Brain microvascular endothelial cell (primary cell): Measurements from ENCODE around the gene CACNA1D.

Source experiments
- DNase-seq: peaks from one replicate; pipeline ENCODE4 v3.0.0-alpha.2; 2020
- H3K27ac ChIP-seq: fragments of 250-450 bp; sonication (Bioruptor Pico); 2 replicates; pipeline ENCODE4 v1.5.1; 2020; ENCODE audit warnings: mild to moderate bottlenecking, moderate library complexity
- H3K27me3 ChIP-seq: fragments of 250-450 bp; sonication (Bioruptor Pico); replicated peaks from 2 replicates; pipeline ENCODE4 v1.5.1; 2020; ENCODE audit warnings: mild to moderate bottlenecking
- H3K36me3 ChIP-seq: fragments of 250-450 bp; sonication (Bioruptor Pico); replicated peaks from 2 replicates; pipeline ENCODE4 v1.5.1; 2020; ENCODE audit warnings: mild to moderate bottlenecking
- H3K4me3 ChIP-seq: 2 replicates; pipeline ENCODE4 v1.5.1; 2011; ENCODE audit warnings: low read depth, mild to moderate bottlenecking, control low read depth, low read length, moderate library complexity
- in situ Hi-C: cut with HindIII; loops from 2 replicates; pipeline ENCODE4 v1.10.0; 2017; ENCODE audit warnings: low sequenced_read_pairs, low pct_ligation_motif_present
- TF ChIP-seq, protein P1 (sequence below): IDR thresholded peaks from 2 replicates; pipeline ENCODE4 v1.5.1; 2011; ENCODE audit warnings: low read depth, mild to moderate bottlenecking, moderate library complexity, low read length, control low read depth, inconsistent platforms; ENCODE audit errors: missing control alignments

CACNA1D gene

DNA sequence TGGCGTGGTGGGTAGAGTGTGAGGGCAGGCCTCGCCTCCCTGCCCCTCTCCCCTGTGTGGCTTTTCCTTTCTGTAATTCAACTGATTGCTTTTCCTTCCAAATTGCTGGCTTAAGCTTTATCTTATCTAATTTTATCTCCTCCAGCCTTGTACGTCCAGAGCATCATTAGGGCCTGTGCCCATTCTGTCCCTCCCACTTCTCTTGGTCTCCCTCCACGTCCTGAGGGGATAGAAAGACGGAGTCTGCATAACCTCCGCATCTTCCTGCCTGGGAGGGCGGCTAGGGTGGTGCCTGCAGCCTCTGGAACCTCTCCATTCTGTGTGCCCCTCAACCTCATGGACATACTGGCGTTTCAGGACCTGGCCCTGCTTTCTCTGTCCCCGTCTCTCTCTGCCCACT is 39.8 kb downstream of the CACNA1D start:
- Histone ChIP-seq H3K27ac (no peak overlapping the region), H3K27me3 (no peaks in the 10 kb centered on the region), H3K36me3 (no peaks in the 10 kb centered on the region), H3K4me3 (no peak overlapping the region)
- TF ChIP-seq, protein P1, sequence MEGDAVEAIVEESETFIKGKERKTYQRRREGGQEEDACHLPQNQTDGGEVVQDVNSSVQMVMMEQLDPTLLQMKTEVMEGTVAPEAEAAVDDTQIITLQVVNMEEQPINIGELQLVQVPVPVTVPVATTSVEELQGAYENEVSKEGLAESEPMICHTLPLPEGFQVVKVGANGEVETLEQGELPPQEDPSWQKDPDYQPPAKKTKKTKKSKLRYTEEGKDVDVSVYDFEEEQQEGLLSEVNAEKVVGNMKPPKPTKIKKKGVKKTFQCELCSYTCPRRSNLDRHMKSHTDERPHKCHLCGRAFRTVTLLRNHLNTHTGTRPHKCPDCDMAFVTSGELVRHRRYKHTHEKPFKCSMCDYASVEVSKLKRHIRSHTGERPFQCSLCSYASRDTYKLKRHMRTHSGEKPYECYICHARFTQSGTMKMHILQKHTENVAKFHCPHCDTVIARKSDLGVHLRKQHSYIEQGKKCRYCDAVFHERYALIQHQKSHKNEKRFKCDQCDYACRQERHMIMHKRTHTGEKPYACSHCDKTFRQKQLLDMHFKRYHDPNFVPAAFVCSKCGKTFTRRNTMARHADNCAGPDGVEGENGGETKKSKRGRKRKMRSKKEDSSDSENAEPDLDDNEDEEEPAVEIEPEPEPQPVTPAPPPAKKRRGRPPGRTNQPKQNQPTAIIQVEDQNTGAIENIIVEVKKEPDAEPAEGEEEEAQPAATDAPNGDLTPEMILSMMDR: no peak
- in situ Hi-C loops: no loop called here
- DNase-seq: no peak

GRCh38 chr3:53534676-53535400 is 40.4 kb downstream of the CACNA1D start:
- no peak overlapping the region for H3K4me3 ChIP-seq
- no peak overlapping the region for H3K27ac ChIP-seq
- TF ChIP-seq, protein P1: no peak
- no peaks in the 10 kb centered on the region for H3K36me3 ChIP-seq
- no peak for DNase-seq
- in situ Hi-C loops: no loop called here
- H3K27me3 ChIP-seq: no peaks in the 10 kb centered on the region

DNA sequence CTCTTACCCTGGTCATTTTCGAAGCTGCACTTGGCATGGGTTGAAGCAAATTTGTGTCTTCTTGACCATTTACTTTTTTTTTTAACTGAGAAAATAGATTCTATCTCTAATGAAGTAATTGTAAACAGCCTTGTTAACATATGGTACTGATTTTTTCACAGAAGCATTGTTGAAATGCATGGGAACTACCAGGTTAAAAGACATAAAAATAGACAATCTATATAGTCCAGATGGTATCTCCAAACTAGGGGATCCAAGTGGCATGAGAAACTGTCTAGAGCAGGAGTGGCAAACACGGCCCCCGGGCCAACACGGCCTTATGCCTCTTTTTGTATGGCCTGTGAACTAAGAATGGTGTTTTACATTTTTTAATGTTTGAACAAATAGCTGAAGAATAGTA is 41.9 kb downstream of the CACNA1D start:
- DNase-seq: no peak
- in situ Hi-C loops: no loop called here
- Histone ChIP-seq H3K27ac (no peak overlapping the region), H3K27me3 (no peaks in the 10 kb centered on the region), H3K36me3 (no peaks in the 10 kb centered on the region), H3K4me3 (no peak overlapping the region)
- TF ChIP-seq, protein P1: no peak

- Histone ChIP-seq H3K27ac (no peak overlapping the region), H3K4me3 (no peak overlapping the region), H3K36me3 (no peaks in the 10 kb centered on the region), H3K27me3 (no peaks in the 10 kb centered on the region)
- no peak for DNase-seq
- TF ChIP-seq, protein P1: no peak
- in situ Hi-C loops: no loop called here
Measured at GRCh38 chr3:53544357-53544756, 49.9 kb downstream of the CACNA1D start.

DNA sequence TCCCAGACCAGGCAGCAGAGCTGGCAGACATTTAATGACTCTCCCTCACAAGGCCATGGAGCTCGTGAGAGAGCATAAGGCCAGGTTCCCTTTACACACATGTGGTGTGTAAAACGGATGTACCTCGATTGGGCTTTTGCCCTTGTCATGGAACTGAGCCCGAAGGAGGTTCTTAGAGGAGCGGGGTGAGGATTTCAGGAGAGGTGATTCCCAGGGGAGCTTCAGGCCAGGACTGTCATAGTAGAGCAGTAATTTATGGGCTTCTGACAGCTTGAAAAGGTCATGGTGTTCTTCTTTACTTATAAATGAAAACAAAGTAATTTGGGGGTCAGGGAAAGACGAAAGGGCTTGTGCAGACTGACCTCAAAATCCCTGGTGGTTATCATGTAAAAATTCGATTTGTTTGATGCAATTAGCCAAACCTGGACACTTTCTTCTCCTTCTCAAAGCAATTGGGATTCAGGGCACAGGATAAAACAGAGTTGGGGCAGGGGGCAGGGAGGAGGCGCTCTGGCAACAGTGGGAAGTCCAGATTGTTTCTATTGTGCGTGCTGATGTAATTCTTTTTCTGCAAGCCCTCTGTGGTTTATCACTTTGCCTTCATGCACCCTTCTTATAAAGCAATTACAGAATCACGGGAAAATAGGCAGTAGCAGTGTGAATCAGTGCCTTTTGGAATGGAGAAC is 51.0 kb downstream of the CACNA1D start:
- in situ Hi-C loops: no loop called here
- TF ChIP-seq, protein P1: no peak
- DNase-seq: no peak
- Histone ChIP-seq H3K27ac (no peak overlapping the region), H3K27me3 (no peaks in the 10 kb centered on the region), H3K4me3 (no peak overlapping the region), H3K36me3 (no peaks in the 10 kb centered on the region)
